Fibroblast of gingiva (primary cell): ENCODE data around the gene RNF135.
"Not testable (repeated sequence)": the region's sequence is repeated elsewhere in the genome, so short reads cannot be mapped to it uniquely, and the experiment has no call there.

Experiments
- DNase-seq: peaks from one replicate; pipeline ENCODE4 v3.0.0-alpha.2; 2011; ENCODE audit warnings: low read depth

RNF135 gene

GRCh38 chr17:30956764-30957374 lies 14.0 kb upstream of the RNF135 start:
- no peak for DNase-seq

- no peak for DNase-seq
Observed at GRCh38 chr17:30957741-30958140, 13.1 kb upstream of the RNF135 start.

- DNase-seq, result no peak
Observed at GRCh38 chr17:30958187-30958586, 12.7 kb upstream of the RNF135 start.

- DNase-seq, result no peak
Observed at GRCh38 chr17:30961209-30962188, 9.3 kb upstream of the RNF135 start.

- not testable (repeated sequence) for DNase-seq
Observed at GRCh38 chr17:30964312-30964711, 6.5 kb upstream of the RNF135 start.

GRCh38 chr17:30964876-30965275 lies 6.0 kb upstream of the RNF135 start:
- DNase-seq, result no peak

GRCh38 chr17:30965686-30966085 lies 5.2 kb upstream of the RNF135 start:
- DNase-seq, result no peak

GRCh38 chr17:30967911-30968310 lies 2.9 kb upstream of the RNF135 start:
- DNase-seq, result not testable (repeated sequence)

GRCh38 chr17:30969989-30970830 lies 629 bp upstream of the RNF135 start:
- no peak for DNase-seq

- no peak for DNase-seq
Observed at GRCh38 chr17:30975042-30975820, 4.4 kb downstream of the RNF135 start.

GRCh38 chr17:30979919-30980318 lies 9.1 kb downstream of the RNF135 start:
- DNase-seq, result not testable (repeated sequence)

- DNase-seq, result no peak
Observed at GRCh38 chr17:30981531-30982519, 11.0 kb downstream of the RNF135 start.

- DNase-seq, result no peak
Observed at GRCh38 chr17:30982855-30983254, 12.0 kb downstream of the RNF135 start.

GRCh38 chr17:30990458-30990857 lies 19.6 kb downstream of the RNF135 start:
- no peak for DNase-seq

GRCh38 chr17:30992551-30992950 lies 21.7 kb downstream of the RNF135 start:
- DNase-seq, result no peak

GRCh38 chr17:30995347-30995746 lies 24.5 kb downstream of the RNF135 start:
- peak; percentile 14 for DNase-seq

GRCh38 chr17:30996486-30996885 lies 25.6 kb downstream of the RNF135 start:
- DNase-seq, result no peak

- DNase-seq, result no peak
Observed at GRCh38 chr17:30997270-30997669, 26.4 kb downstream of the RNF135 start.

GRCh38 chr17:30997842-30998241 lies 27.0 kb downstream of the RNF135 start:
- DNase-seq, result no peak

GRCh38 chr17:31002047-31002446 lies 31.2 kb downstream of the RNF135 start:
- DNase-seq, result no peak
